Kidney (tissue), 14 donors: ENCODE data around the gene ECEL1. TPM values are rescaled to one million over a fixed set of nuclear protein-coding genes. Genes with fewer than 3 reads are reported as not detected.
"Not testable (repeated sequence)": the region's sequence is repeated elsewhere in the genome, so short reads cannot be mapped to it uniquely, and the experiment has no call there.

Source experiments
- DNase-seq, 5 donors: peaks; one replicate each; pipeline ENCODE4 v3.0.0-alpha.2; 2013 to 2020
- FAIRE-seq: peaks from 2 replicates; lab custom pipeline; 2012; peaks lifted over from hg19 to GRCh38; lab: Jason Lieb, UNC
- H3K27ac ChIP-seq, 2 donors: one replicate each; pipeline ENCODE4 v1.7.0; 2013; ENCODE audit warnings: low read depth in 2 of 2, low read length in 2 of 2, inconsistent platforms in 1 of 2
- H3K27me3 ChIP-seq: one replicate; pipeline ENCODE4 v1.7.1; 2013; ENCODE audit warnings: low read length, inconsistent platforms; ENCODE audit not compliant: control insufficient read depth, insufficient read depth
- H3K36me3 ChIP-seq, 3 donors: one replicate each; pipeline versions ENCODE4 v1.7.0 to v1.7.1; 2013; ENCODE audit warnings: low read length in 3 of 3, control low read depth in 1 of 3, inconsistent platforms in 1 of 3; ENCODE audit not compliant: insufficient read depth in 3 of 3, control insufficient read depth in 2 of 3
- H3K4me1 ChIP-seq, 3 donors: one replicate each; pipeline versions ENCODE4 v1.7.0 to v1.7.1; 2013; ENCODE audit warnings: low read length in 3 of 3, inconsistent platforms in 1 of 3, low read depth in 1 of 3; ENCODE audit not compliant: control insufficient read depth in 2 of 3, insufficient read depth in 2 of 3
- H3K4me3 ChIP-seq, 3 donors: one replicate each; pipeline versions ENCODE4 v1.7.0 to v1.8.1; 2013; ENCODE audit warnings: low read length in 3 of 3, control low read depth in 1 of 3, inconsistent platforms in 1 of 3
- H3K9ac ChIP-seq, 3 donors: one replicate each; pipeline versions ENCODE4 v1.7.0 to v1.7.1; 2013; ENCODE audit warnings: low read length in 3 of 3, control low read depth in 1 of 3, inconsistent platforms in 1 of 3
- H3K9me3 ChIP-seq, 3 donors: one replicate each; pipeline versions ENCODE4 v1.7.0 to v1.7.1; 2013; ENCODE audit warnings: low read length in 3 of 3, control low read depth in 1 of 3, inconsistent platforms in 1 of 3; ENCODE audit not compliant: control insufficient read depth in 2 of 3, insufficient read depth in 1 of 3
- intact Hi-C: fragments of 100-400 bp; cut with DNase I; formaldehyde crosslinking; loops from one replicate; pipeline ENCODE4 v1.11.1; 2022
- polyA plus RNA-seq: library from polyadenylated mRNA; stranded (reverse); fragments of 350-450 nt; fragmentation: Illumina TruSeq; extraction: RNeasy Lipid Tissue Mini Kit (QIAGEN cat#74804); gene quantifications from one replicate; pipeline ENCODE4 v1.2.3, GENCODE V29; 2014; ENCODE audit warnings: low read depth, low replicate concordance; ENCODE audit not compliant: insufficient read depth
- total RNA-seq: library from RNA; stranded (reverse); fragmentation: NEBNext Ultra II Directional; extraction: Animal tissue kit (Norgen Biotek cat#: 25700); gene quantifications from one replicate; pipeline ENCODE4 v1.2.1, GENCODE V29; 2021
- TF ChIP-seq, protein P1 (sequence below): IDR thresholded peaks from 3 replicates; pipeline ENCODE4 v1.5.1; 2012; ENCODE audit warnings: mild to moderate bottlenecking, moderate library complexity, borderline replicate concordance; ENCODE audit not compliant: insufficient read depth; ENCODE audit errors: extremely low read depth
- donor health status: control.
- donor health status: control.
- donor health status: control.
- donor health status: control.
- donor health status: control.
- donor health status: DM: yes; HTN: yes; CAD: no.
- donor health status: Normal renal cell carcinoma (clear cell type).

The ECEL1 gene
- total and polyA plus RNA-seq, 2 donors from 2014 or later, result 6.7 to 8.5 TPM

- TF ChIP-seq, protein P1, sequence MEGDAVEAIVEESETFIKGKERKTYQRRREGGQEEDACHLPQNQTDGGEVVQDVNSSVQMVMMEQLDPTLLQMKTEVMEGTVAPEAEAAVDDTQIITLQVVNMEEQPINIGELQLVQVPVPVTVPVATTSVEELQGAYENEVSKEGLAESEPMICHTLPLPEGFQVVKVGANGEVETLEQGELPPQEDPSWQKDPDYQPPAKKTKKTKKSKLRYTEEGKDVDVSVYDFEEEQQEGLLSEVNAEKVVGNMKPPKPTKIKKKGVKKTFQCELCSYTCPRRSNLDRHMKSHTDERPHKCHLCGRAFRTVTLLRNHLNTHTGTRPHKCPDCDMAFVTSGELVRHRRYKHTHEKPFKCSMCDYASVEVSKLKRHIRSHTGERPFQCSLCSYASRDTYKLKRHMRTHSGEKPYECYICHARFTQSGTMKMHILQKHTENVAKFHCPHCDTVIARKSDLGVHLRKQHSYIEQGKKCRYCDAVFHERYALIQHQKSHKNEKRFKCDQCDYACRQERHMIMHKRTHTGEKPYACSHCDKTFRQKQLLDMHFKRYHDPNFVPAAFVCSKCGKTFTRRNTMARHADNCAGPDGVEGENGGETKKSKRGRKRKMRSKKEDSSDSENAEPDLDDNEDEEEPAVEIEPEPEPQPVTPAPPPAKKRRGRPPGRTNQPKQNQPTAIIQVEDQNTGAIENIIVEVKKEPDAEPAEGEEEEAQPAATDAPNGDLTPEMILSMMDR, result no peak
- peak in 2 of 5 donors; percentile 30 to 58 for DNase-seq
- Histone ChIP-seq H3K9me3 (no peaks in the 10 kb centered on the region), H3K27ac (no peak overlapping the region), H3K9ac (no peak overlapping the region), H3K27me3 (no peaks in the 10 kb centered on the region), H3K36me3 (no peaks in the 10 kb centered on the region), H3K4me1 (no peaks in the 10 kb centered on the region), H3K4me3 (no peak overlapping the region)
- intact Hi-C loops, result loop anchor here (10.0 kb wide), 1 partner anchor 520 kb away; no protein-coding TSS in a partner anchor
- no peak for FAIRE-seq
Measured at GRCh38 chr2:232434563-232435374, 52.9 kb downstream of the ECEL1 start.

DNA sequence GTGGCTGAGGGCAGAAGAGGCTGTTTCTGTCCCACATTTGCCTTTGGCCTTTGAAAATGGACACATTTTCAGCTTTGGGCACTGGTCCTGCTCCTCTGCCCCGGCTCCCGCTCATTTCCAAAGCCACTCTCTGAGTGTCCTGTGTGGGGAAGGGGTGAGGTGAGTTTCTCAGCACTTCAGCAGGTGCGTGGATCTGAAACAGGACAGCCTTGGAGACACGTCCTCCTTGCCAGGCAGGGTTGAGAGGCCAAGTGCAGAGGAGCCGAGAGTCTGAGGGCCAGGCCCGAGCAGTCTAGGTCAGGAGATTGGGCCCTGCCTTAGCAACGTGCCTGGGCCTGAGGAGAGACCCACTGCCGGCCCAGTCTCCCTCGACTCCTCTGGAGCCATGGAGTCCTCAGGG is 53.5 kb downstream of the ECEL1 start:
- Histone ChIP-seq H3K4me1 (no peaks in the 10 kb centered on the region), H3K9me3 (no peaks in the 10 kb centered on the region), H3K27ac (no peak overlapping the region), H3K27me3 (no peaks in the 10 kb centered on the region), H3K36me3 (no peaks in the 10 kb centered on the region), H3K9ac (no peak overlapping the region), H3K4me3 (no peak overlapping the region)
- TF ChIP-seq, protein P1, result no peak
- FAIRE-seq, result no peak
- intact Hi-C loops, result loop anchor here (10.0 kb wide), 1 partner anchor 519 kb away; no protein-coding TSS in a partner anchor
- peak in 2 of 5 donors; percentile 45 to 54 for DNase-seq

DNA sequence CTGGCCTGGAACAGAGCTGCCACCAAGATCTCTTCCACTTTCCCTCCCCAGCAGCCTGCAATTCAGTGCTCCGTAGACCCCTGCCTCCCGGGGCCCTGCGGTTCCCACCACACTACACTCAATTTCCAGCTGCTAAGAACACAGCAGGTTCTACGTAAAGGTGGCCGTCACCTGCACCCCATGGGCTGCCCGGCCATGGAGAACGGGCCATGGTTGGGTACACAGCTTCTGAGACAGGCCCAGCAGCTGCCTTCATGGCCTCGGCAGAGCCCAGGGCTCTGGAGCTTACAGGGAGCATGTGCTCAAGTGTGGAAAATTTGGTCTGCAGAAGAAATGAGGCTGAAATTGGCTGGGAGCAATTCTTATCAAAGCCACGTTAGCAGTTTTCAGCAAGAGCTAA is 54.0 kb downstream of the ECEL1 start:
- peak; percentile 33 to 74 (median 60) for DNase-seq
- not testable (repeated sequence) for FAIRE-seq, H3K4me3 ChIP-seq, H3K9me3 ChIP-seq, H3K9ac ChIP-seq, H3K4me1 ChIP-seq, H3K27me3 ChIP-seq, H3K36me3 ChIP-seq, H3K27ac ChIP-seq
- intact Hi-C loops, result loop anchor here (10.0 kb wide), 1 partner anchor 519 kb away; no protein-coding TSS in a partner anchor

- Histone ChIP-seq H3K36me3 (no peaks in the 10 kb centered on the region), H3K9me3 (no peaks in the 10 kb centered on the region), H3K27ac (no peak overlapping the region), H3K9ac (no peak overlapping the region), H3K4me1 (no peaks in the 10 kb centered on the region), H3K4me3 (no peak overlapping the region), H3K27me3 (no peaks in the 10 kb centered on the region)
- intact Hi-C loops, result loop anchor here (10.0 kb wide), 1 partner anchor 518 kb away; no protein-coding TSS in a partner anchor
- TF ChIP-seq, protein P1, result no peak
- FAIRE-seq (no peak), DNase-seq (peak in 2 of 5 donors; percentile 38 to 47)
Measured at GRCh38 chr2:232432598-232433184, 54.9 kb downstream of the ECEL1 start.
